Neural progenitor cell (in vitro differentiated cells): Measurements from ENCODE around the gene LRRC74B. TPM values are rescaled to one million over a fixed set of nuclear protein-coding genes. Genes with fewer than 3 reads are reported as not detected.

Experiments
- DNase-seq: peaks from one replicate; pipeline ENCODE4 v3.0.0-alpha.2; 2016; ENCODE audit warnings: low spot score
- H2AFZ ChIP-seq: fragments of 200-600 bp; sonication (generic); replicated peaks from 2 replicates; pipeline ENCODE4 v1.6.1; 2016; ENCODE audit warnings: antibody characterized with exemption
- H3F3A ChIP-seq: fragments of 200-600 bp; sonication (generic); 2 replicates; pipeline ENCODE4 v1.6.1; 2016; ENCODE audit warnings: antibody characterized with exemption, low read depth
- H3K27ac ChIP-seq: fragments of 200-600 bp; sonication (generic); 2 replicates; pipeline ENCODE4 v1.5.1; 2016; ENCODE audit warnings: mild to moderate bottlenecking
- H3K27me3 ChIP-seq: fragments of 200-600 bp; sonication (generic); 2 replicates; pipeline ENCODE4 v1.6.1; 2016; ENCODE audit warnings: mild to moderate bottlenecking, moderate library complexity
- H3K36me3 ChIP-seq: fragments of 200-600 bp; sonication (generic); 2 replicates; pipeline ENCODE4 v1.5.1; 2016
- H3K4me1 ChIP-seq: fragments of 200-600 bp; sonication (generic); 2 replicates; pipeline ENCODE4 v1.6.1; 2016; ENCODE audit warnings: mixed run types
- H3K4me2 ChIP-seq: fragments of 200-600 bp; sonication (generic); 2 replicates; pipeline ENCODE4 v1.6.1; 2016
- H3K4me3 ChIP-seq: fragments of 200-600 bp; sonication (generic); 2 replicates; pipeline ENCODE4 v1.5.1; 2016
- H3K79me2 ChIP-seq: fragments of 200-600 bp; sonication (generic); 2 replicates; pipeline ENCODE4 v1.6.1; 2016; ENCODE audit warnings: low read depth
- H3K9ac ChIP-seq: fragments of 200-600 bp; sonication (generic); 2 replicates; pipeline ENCODE4 v1.6.1; 2016
- H3K9me3 ChIP-seq: fragments of 200-600 bp; sonication (generic); 2 replicates; pipeline ENCODE4 v1.5.1; 2016; ENCODE audit warnings: low read depth
- H4K20me1 ChIP-seq: fragments of 200-600 bp; sonication (generic); 2 replicates; pipeline ENCODE4 v1.6.1; 2016; ENCODE audit warnings: low read depth
- H3K27ac Mint-ChIP-seq: 3 replicates; pipeline ENCODE4 v1.8.0; 2021; ENCODE audit warnings: mixed read lengths
- H3K27me3 Mint-ChIP-seq: 2 replicates; pipeline ENCODE4 v1.8.0; 2022; ENCODE audit warnings: low read depth, mild to moderate bottlenecking, inconsistent platforms, moderate library complexity, mixed read lengths; ENCODE audit not compliant: insufficient read depth
- H3K36me3 Mint-ChIP-seq: 3 replicates; pipeline ENCODE4 v1.8.0; 2021; ENCODE audit warnings: mixed read lengths
- H3K4me1 Mint-ChIP-seq: 3 replicates; pipeline ENCODE4 v1.8.0; 2021; ENCODE audit warnings: mixed read lengths
- H3K4me3 Mint-ChIP-seq: 3 replicates; pipeline ENCODE4 v1.8.0; 2021; ENCODE audit warnings: mild to moderate bottlenecking, moderate library complexity, mixed read lengths
- H3K9me3 Mint-ChIP-seq: 3 replicates; pipeline ENCODE4 v1.8.0; 2020; ENCODE audit warnings: mixed read lengths
- EZH2 ChIP-seq: fragments of 200-600 bp; sonication (generic); IDR thresholded peaks from 2 replicates; pipeline ENCODE4 v1.6.1; 2017; ENCODE audit warnings: antibody characterized with exemption, mild to moderate bottlenecking, moderate library complexity
- EZH2phosphoT487 ChIP-seq: fragments of 200-600 bp; sonication (generic); IDR thresholded peaks from 2 replicates; pipeline ENCODE4 v1.6.1; 2017; ENCODE audit warnings: antibody characterized with exemption
- total RNA-seq: library from RNA; depleted of rRNA; stranded (reverse); fragments of >200 nt; gene quantifications from 2 replicates; pipeline ENCODE4 v1.2.3, GENCODE V29; 2015; ENCODE audit warnings: low replicate concordance
- TF ChIP-seq, protein P1 (sequence below): fragments of 200-600 bp; sonication (generic); IDR thresholded peaks from 2 replicates; pipeline ENCODE4 v1.5.1; 2017; ENCODE audit warnings: antibody characterized with exemption, mild to moderate bottlenecking

Gene LRRC74B
- total RNA-seq, 1 donor from 2014 or later: not detected

DNA sequence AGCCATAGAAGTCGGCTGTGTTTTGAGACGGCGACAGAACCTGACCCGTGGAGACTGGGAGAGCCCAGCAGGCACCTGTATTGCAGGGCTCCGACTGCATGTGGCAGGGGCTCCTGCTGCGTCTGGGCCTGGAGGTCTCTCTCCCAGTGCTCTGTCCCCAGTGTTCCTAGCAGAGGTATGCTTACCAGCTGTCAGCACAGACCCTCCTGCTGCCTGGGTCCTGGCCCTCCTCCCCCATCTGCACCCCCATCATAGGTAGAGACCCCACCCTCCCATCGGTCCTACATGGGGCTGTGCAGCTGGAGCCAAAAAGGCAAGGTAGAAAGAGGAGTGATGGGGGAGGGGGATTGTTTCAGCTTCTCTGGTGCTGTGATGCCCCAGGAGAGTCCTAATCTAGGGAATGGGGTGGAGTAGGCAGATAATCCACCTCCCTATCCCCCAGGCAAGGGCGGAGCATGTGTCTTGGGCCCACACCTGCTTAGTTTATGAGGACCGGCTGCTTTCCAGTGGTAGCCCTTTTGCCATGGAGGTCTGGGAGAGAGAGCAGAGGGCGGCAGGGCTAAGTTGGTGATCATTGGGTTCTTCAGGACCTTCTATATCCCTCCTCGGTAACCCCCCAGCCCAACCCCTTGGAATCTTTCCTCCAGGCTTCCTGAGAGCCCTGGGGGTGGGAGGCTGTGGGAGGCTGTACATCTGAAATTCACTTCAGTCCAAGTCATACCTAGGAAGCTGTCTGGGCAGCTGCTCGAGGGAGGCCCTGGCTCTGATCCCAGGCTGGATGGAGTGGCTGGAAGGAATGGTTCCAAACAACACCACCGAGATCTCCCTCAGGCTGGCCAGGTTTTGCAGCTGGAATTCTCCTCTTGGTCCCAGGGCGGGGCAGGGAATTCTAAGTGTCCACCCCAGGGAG is 18.7 kb upstream of the LRRC74B start:
- TF ChIP-seq, protein P1, sequence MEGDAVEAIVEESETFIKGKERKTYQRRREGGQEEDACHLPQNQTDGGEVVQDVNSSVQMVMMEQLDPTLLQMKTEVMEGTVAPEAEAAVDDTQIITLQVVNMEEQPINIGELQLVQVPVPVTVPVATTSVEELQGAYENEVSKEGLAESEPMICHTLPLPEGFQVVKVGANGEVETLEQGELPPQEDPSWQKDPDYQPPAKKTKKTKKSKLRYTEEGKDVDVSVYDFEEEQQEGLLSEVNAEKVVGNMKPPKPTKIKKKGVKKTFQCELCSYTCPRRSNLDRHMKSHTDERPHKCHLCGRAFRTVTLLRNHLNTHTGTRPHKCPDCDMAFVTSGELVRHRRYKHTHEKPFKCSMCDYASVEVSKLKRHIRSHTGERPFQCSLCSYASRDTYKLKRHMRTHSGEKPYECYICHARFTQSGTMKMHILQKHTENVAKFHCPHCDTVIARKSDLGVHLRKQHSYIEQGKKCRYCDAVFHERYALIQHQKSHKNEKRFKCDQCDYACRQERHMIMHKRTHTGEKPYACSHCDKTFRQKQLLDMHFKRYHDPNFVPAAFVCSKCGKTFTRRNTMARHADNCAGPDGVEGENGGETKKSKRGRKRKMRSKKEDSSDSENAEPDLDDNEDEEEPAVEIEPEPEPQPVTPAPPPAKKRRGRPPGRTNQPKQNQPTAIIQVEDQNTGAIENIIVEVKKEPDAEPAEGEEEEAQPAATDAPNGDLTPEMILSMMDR: no peak
- TF ChIP-seq EZH2phosphoT487: no peak
- no peak for TF ChIP-seq EZH2
- Histone ChIP-seq H4K20me1 (no peaks in the 10 kb centered on the region), H3K9ac (no peak overlapping the region), H3K4me1 (no peaks in the 10 kb centered on the region), H3K27me3 (peaks cover 20% of the 10 kb centered on the region), H3K27ac (no peak overlapping the region), H3K9me3 (no peaks in the 10 kb centered on the region), H3K4me3 (no peak overlapping the region), H3K79me2 (no peaks in the 10 kb centered on the region), H2AFZ (no peak overlapping the region), H3F3A (no peaks in the 10 kb centered on the region), H3K4me2 (no peak overlapping the region), H3K36me3 (no peaks in the 10 kb centered on the region)
- Mint-ChIP-seq H3K27me3 (peaks cover 16% of the 10 kb centered on the region), H3K4me3 (no peak overlapping the region), H3K4me1 (peaks cover 22% of the 10 kb centered on the region), H3K36me3 (no peaks in the 10 kb centered on the region), H3K27ac (peak overlapping the region; percentile 79), H3K9me3 (no peaks in the 10 kb centered on the region)
- DNase-seq: no peak

DNA sequence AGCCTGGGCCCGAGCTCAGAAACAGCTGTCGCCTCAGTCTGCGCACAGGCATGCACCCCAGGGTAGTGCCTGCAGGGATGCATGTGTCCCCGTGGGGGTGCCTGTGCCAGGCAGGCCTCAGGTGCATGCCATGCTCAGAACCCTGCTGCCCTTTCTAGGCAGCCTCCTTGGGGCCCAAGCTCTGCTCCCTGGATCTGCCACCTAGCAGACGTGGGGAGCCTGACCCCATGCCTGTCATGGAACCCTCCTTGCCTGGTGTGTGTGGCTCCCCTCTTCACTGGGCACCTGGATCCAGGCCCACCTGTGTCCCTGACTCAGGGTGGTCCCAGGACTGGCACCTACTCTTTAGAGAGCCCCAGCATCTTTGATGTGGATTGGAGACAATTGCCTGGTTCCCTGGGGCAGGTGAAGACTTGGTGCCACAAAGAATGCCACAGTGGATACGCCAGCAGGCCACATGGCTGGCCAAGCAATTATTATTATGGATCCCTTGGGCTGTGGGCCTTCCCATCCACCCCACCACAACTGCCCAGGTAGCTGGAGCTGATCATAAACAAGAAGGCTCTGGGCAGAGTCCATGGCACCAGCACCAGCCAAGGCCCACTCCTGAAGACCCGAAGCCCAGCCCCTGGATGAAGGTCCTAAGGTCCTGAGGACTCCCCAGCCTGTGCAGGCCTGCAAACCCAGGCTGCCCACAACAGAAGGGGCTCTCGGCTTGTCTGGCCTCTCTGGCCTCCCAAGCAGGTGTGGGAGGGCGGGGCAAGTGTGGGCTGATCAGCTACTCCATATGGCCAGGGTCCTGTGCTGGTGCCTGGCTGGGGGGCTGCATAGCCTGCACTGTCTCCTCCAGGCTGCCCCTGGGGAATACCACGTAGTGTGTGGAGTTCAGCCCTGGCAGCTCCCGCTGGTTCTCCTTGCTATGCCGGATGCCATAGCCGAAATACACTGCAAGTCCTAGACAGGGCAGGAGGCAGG is 17.2 kb upstream of the LRRC74B start:
- peak overlapping the region; percentile 89 for H3K27ac Mint-ChIP-seq
- no peak overlapping the region for H2AFZ ChIP-seq
- TF ChIP-seq EZH2phosphoT487: no peak
- no peak for TF ChIP-seq EZH2
- TF ChIP-seq, protein P1: no peak

DNA sequence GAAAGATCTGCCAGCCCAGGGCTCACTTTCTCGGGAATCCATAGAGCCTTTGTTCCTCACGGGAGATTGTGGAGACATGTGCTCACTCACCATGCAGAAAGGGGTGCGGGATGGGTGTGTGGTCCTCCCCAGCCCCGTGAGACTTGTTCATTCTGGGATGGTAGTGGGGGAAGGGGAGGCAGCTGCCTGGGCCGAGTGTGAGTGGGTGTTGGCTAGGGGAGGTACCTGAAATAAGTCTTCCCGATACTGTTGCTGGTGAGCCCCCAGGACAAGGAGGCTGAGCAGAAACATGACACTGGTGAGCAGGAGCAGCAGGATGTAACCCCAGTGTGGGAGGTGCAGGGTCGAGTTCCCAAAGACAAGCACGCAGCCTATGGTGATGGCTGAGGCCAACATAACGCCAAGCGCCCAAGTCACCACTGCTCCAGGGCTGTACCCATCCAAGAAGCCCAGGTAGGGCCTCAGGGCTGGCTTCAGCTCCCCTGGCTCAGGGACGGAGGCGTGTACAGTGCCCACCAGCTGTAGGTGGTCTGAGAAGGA is 16.2 kb upstream of the LRRC74B start:
- H3K27ac ChIP-seq: no peak overlapping the region
- peaks cover 7% of the 10 kb centered on the region for H3F3A ChIP-seq
- H3K4me3 ChIP-seq: no peak overlapping the region
- no peak for DNase-seq
- H4K20me1 ChIP-seq: no peaks in the 10 kb centered on the region
- no peaks in the 10 kb centered on the region for H3K4me1 ChIP-seq
- H3K9ac ChIP-seq: no peak overlapping the region
- H3K4me1 Mint-ChIP-seq: peaks cover 28% of the 10 kb centered on the region
- H3K79me2 ChIP-seq: no peaks in the 10 kb centered on the region
- no peaks in the 10 kb centered on the region for H3K36me3 ChIP-seq
- no peak overlapping the region for H2AFZ ChIP-seq
- TF ChIP-seq, protein P1: no peak
- TF ChIP-seq EZH2 (no peak), EZH2phosphoT487 (no peak)
- H3K4me3 Mint-ChIP-seq: peak overlapping the region; percentile 28
- H3K27me3 Mint-ChIP-seq: peaks cover 21% of the 10 kb centered on the region
- H3K9me3 Mint-ChIP-seq: no peaks in the 10 kb centered on the region
- peaks cover 44% of the 10 kb centered on the region for H3K27me3 ChIP-seq
- no peaks in the 10 kb centered on the region for H3K36me3 Mint-ChIP-seq
- peak overlapping the region; percentile 89 for H3K27ac Mint-ChIP-seq
- H3K9me3 ChIP-seq: no peaks in the 10 kb centered on the region
- H3K4me2 ChIP-seq: no peak overlapping the region

More for the DNA sequence above, 17.2 kb upstream of the LRRC74B start:
- Mint-ChIP-seq H3K4me3 (no peak overlapping the region), H3K4me1 (peaks cover 28% of the 10 kb centered on the region), H3K36me3 (no peaks in the 10 kb centered on the region), H3K9me3 (no peaks in the 10 kb centered on the region), H3K27me3 (peaks cover 21% of the 10 kb centered on the region)
- Histone ChIP-seq H3K9ac (no peak overlapping the region), H3K27me3 (peaks cover 35% of the 10 kb centered on the region), H3K27ac (no peak overlapping the region), H3K4me1 (no peaks in the 10 kb centered on the region), H3K79me2 (no peaks in the 10 kb centered on the region), H3K4me2 (no peak overlapping the region), H3K9me3 (no peaks in the 10 kb centered on the region), H4K20me1 (no peaks in the 10 kb centered on the region), H3K36me3 (no peaks in the 10 kb centered on the region), H3F3A (peaks cover 7% of the 10 kb centered on the region), H3K4me3 (no peak overlapping the region)
- no peak for DNase-seq
